GM21526 (cell line): ENCODE data around the gene ILDR2.
A peak's percentile ranks its signal among the peaks of the same experiment; 100 is the strongest.

Source experiments
- ATAC-seq: cut with Tn5 transposase; IDR thresholded peaks from one replicate; pipeline ENCODE4 v1.9.1; 2021; ENCODE audit warnings: moderate library complexity; ENCODE audit not compliant: unreplicated experiment, low FRiP score

Gene ILDR2

DNA sequence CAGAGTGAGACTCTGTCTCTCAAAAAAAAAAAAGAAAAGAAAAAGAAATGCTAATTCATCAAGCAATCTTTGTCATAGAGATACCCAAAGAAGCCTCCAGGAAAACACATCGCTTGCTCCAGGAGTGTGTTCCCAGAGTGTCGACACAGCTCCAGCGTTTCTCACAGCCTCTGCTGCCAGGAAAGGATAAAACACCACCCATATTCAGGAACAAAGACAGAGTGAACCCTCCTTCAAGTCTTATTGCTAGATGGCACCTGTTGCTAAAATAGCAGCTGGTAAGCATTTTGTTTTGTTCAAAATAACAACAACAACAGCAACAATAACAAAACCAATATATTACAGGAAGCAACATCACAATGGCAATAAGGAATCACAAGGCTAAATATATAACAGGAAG lies 3.1 kb downstream of the ILDR2 start:
- no peak for ATAC-seq

DNA sequence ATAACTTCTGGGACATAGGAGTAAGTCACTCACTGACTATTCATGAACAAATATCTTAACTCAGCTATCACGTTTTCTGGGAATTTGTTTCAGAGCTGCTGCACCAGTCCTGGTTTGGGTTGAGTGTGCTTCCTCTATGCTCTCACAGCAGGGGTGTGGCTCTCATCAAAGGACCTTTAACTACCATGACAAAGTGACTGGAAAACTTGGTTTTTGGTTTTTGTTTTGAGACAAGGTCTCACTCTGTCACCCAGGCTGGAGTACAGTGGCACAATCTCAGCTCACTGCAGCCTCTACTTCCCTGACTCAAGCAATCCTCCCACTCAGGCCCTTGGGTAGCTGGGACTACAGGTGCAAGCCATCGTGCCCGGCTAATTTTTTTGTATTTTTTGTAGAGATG lies 4.1 kb downstream of the ILDR2 start:
- ATAC-seq, result no peak

DNA sequence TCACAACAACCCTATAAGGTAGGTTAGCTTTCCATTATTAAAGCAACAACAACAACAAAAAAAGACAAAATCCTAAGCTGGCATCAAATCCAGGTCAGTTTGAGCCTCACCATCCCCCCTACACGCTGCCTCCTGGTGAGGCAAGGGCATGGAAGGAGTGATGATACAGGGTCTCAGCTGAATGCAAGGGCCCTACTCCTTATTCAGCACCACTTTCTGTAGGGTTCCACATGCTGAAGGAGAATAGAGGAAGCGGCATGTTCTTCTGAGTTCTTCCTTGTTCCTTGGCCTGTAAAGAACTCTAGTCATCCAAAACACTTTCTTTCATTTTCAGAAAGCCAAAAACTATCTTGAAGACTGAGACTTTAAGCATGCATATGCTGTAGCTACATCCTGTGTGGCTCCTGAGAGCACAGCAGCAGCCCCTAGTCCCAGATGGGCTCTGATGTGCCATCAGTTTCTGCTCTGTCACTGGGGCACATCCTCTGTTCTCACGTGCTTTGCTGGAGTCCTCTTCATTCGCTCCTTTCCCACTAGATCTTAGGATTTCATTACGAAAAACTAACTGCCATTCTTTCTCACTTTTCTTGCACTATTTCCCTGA lies 6.2 kb downstream of the ILDR2 start:
- peak; percentile 64 for ATAC-seq

DNA sequence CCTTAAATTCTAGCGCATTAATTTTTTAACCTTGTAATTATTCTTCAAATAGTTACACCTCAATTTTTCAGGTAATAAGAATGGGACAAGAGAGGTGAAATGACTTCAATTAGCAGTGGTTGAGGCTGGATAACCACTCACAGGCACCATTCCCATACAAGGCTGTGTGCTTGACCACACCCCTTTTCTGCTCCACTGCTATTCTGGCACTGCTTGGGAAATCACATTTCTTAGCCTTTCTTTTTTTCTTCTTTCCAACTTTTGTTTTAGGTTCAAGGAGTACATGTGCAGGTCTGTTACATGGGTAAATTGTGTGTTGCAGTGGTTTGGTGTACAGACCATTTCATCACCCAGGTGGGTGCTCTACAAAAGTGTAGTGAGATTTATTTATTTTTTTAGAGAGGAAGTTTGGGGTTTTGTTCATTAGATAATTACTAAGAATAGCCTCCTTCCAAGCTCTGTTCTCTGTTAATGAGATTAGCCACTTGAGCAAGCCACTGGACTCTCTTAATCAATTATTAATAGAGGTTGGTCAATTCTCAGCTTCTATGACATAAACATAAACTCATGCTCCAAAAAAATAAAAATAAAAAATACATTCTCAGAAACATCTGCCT lies 14.4 kb downstream of the ILDR2 start:
- ATAC-seq, result no peak

DNA sequence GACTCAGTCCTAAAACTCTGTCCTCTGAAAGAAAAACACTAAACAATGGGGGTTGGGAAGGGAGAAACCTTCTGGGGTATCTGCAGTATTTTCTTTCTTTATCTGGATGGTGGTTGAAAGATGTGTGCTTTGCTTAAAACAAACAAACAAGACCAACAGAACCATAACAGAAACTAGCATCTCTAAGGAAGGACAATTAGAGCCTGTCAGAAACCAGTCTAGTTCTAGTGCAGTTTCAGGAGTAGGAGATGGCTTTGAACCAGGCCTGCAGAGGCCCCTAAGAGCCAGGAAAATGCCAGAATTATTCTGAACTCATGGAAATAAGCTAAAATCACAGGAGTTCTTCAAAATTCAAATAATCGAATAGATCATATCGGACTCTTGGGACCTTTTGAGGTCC lies 18.5 kb downstream of the ILDR2 start:
- no peak for ATAC-seq

DNA sequence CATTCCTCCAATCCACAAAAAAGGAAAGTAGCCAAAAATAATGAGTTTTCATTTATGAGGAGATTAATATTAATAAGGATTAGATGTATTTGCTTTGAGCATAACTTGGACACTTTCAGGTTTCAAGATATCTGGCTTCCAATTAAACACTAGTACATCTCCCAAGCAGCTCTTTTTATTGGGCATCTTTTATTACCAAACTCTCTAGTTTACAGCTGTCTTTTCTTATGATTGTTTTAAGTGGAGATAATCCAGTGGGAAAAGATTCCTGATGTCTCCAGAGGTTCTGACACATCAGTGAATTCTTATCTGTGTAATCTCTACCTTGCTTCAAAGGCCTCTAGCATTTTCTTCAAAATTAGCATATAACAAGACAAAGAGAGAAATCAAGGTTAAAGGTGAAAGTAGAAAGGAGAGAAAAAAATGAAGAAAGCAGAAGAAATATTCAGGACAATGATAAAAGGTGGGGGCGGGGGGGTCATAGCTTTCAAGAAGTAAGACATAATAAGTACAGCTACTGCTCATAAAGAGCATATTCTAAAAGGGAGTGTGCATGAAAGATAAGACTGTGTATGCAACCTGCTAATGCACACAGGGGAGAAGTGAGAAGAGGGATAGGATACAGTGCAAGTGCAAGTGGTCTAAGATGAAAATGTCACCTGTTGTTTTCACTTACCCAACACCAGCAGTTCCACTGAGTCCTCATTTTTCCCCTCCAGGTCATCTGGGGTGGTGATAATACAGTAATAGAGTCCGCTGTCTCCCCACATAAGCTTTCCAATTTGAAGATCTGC lies 19.1 kb downstream of the ILDR2 start:
- no peak for ATAC-seq

DNA sequence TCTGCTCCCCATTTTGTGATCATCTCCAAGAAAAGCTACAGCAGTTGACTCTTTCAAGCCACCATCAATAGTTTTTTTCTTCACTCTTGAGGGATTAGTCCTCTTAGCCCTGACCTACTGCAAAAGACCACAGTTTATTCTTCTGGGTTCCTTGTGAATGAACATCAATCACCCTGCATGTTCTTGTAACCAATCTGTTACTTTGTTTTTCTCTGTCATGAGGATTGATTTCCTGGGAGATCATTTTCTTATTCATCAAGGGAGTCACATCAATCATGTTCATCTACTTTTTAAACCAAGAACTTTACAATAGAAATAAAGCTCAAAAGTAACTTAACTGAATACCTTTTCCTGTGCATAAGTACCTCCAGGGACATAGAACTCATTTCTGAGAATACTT lies 21.8 kb downstream of the ILDR2 start:
- ATAC-seq, result no peak

DNA sequence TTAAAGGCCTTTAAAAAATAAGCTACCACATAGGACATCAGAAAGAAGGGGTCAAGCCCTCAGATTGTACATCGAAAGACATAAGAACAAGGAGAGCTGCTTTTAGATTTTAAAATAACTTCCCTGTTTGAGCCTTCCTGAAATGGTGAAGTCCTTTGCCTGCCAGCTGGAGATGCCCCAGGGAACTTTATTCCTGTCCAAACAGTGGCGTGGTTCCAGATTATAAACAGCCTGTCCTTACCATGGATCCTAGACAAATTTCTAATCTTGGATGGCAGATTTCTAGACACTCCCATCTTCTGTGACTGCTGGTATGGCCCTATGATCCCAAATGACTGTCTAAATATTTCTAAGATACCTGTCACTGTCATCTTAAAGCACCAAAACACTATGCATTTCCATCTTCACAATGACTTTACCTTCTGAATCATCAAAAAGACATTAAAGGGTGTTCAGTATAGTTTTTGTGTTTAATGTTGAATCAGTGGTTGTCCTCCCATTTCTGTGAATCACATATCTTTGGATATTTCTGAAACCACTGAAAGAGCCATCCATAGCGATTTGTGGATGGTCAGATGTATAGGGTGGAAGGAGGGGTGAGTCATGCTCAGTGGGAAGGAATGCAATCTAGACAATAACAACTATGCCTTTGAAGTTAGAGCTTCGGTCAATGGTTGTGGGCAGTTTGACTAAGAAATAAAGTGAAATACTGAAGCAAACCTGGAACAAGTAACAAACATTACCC lies 23.2 kb downstream of the ILDR2 start:
- ATAC-seq, result no peak

DNA sequence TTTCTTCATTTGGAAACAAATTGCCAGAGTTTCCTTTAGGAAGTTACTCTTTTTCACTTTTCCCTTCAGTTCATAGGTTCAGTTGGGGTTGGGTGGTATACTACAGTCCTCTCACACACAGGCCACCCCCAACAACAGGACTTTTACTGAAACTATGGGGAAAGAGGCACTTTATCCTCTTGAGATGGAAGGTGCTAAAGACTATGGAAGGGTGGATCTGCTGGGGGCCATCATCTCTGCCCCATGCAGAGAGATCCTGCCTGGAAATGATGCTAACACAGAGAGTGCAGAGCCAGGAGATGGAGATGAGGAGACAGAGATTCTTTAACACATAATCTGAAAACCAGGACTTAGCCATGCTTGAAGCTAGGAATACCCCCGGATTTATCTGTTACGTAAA lies 24.3 kb downstream of the ILDR2 start:
- no peak for ATAC-seq

DNA sequence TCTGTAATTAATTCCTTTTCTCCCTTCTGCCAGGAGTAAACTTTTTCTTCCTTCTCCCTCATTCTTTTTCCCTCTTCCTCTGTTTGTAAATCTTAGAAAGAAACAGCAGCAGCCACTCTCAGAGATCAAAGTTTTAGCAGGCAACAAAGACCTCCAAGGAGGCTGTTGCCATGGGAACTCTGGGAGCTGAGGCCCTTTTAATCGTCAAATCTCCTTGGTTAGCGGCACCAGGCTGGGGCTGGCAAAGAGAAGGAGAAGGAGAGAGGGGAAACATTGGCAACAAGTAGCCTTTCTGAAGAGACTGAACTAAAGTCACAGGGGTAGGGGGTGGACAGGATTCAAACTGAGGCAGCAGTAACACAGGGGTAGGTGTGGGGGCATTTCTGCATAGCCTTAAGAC lies 25.2 kb downstream of the ILDR2 start:
- ATAC-seq, result no peak

DNA sequence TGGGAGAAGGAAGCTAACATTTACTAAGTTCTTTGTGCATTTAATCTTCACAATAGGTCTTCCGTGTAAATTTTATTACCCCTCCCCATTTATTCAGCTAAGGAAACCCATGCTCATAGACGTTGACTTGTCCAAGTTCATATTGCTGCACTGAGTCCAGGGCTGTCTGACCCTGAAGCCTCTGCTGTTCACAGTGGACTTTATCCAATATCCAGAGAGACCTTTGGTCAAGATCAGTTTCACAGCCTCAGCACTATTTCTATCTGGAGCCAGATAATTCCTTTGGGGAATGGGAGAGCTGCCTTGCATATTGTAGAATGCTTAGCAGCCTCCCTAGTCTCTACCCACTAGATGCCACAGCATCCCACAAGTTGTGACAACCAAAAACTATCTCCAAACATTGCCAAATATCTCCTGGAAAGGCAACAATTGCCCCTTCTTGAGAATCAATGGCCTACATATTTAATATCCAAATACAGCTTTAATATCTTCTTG lies 26.4 kb downstream of the ILDR2 start:
- no peak for ATAC-seq

DNA sequence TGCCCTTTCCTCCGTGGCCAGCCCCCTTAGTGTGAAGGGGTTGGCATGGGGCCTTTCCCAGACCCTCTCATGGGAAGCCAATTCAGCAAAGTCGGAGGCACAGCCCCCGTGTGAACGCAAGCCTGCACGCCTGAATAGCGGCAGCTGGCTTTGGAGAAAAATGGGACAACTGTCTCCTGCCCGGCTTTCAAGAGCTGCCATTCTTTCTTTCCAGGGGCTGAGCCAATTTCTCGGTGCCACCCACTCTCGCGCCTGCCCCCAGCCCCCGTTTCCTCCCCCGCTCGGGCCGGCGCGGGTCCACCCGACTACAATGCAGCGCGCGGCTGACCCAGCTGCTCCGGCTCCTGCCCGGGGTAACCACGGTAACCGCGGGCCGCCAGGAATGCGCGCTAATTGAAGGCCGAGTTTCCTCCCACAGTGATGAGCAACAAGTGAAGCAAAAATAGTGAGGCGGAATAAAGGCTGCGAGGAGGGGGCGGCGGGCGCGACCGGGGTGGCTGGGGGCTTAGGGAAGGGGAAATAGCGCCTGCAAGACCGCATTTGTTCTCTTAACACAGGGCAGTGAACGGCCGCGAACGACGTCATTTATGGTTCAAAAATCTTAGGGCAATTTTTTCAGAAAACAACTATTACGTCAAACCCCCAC lies 27.8 kb downstream of the ILDR2 start:
- no peak for ATAC-seq

DNA sequence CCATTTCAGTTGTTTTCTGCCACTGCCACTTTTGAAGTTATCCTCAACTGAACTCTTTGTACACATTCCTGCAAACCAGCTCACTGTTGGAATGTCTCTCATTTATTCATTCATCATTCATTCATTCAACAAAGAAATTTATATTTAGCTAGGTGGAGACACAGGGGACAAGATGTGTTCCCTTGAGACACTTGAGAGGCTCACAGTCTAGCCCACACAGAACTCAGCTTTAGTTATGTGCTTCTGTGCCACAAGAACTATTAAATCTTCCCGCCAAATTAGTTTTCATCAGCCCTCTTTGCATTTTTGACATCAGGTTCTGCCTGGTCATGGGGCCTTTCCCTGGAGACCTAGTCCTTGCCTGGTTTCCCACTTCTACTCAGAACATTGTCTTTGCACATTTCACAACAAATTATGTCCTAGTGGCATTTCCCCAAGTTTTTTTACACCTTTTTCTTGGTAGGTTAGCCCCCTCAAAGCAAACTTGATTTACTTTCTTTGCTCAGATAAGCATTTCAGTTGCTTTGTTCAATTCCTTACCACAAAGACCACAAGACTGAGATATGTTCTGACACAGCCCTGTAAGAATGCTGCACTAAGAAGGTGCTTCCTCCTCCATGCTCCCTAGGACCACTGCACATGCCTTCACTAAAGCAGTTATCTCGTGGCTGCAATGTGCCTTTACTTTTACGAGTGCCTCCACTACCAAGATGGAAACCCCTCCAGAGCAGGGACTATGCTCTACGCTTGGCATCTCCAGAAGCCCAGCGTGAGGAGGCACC lies 31.0 kb downstream of the ILDR2 start:
- no peak for ATAC-seq

DNA sequence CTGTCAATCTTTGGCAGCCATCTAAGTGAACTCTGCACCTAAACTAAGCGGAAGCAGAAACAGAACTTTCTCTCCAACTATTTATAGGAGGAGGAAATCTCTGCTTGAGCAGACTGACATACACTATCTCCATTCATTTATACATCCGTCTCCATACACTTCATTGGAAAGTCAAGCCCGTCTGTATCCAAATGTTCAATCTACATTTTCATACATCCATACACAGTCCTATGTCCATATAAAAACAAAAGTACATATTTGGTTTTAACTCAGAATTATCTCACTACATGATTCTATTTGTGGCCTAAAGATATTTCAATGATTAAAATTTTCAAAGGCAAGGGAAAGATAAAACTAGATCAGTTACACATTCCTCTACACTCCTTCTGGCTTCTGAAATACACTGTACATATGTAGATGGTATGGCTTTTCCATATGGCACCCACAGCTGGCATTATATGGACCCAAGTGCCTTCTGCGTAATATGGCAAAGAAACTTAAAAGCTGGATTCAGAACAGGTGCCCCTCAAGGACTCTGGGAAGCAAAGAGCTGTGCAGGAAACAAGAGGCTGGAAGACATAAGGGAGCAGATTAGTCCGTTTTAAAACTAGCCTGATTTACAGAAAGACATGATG lies 35.5 kb downstream of the ILDR2 start:
- no peak for ATAC-seq

DNA sequence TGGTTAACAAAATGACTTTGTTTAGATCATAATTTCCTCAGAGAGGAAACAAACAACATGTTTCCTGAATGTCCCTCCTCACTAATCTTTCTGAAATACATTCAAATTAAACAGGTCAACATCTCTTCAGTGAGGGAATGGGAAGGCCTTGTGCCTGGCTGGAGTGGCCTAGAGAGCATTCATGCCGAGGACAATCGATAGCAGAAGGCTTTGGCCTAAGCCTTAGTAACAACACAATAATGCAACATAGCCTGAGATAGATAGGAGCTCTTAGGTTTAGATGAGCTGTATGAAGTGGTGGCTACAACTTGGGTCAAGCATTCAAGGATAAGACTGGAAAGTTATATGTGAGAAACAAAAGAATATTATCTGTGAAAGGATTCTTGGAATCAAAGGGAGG lies 37.4 kb downstream of the ILDR2 start:
- no peak for ATAC-seq

DNA sequence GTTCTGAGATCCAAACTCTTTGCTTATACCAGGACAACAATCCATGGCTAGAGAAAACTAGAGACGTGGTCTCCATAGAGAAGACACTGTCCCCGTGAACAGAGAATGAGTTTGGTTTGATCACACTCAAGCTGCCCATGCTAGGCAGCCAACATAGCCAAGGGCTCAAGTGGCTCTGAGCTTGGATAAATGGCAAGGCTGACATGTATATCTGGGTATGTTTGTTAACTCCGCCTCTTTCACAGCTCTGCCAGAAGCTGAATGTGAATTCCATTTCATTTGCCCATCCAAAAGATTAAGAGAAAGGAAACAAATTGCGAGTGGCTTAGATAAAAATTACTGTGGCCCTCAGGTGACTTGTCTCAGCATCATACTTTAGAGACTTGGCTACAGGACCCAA lies 38.0 kb downstream of the ILDR2 start:
- ATAC-seq, result no peak

DNA sequence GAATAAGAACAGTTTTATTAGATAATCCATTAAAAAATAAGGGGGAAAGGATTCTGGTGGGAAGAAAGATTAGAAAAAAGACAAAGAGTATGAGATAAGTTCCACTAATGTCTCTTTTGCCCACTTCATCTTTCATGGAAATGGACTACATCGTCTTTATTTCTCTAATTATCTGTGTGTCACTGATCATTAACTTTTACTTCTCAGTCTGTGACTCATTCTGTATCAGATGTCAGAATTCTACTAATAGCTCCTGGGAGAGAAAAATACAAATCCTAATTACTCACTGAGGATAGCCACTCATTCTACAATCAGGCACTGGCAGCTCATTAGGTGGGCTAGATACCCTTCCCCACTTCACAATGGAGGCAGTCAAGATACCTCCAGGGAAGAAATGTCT lies 41.7 kb downstream of the ILDR2 start:
- ATAC-seq, result no peak

DNA sequence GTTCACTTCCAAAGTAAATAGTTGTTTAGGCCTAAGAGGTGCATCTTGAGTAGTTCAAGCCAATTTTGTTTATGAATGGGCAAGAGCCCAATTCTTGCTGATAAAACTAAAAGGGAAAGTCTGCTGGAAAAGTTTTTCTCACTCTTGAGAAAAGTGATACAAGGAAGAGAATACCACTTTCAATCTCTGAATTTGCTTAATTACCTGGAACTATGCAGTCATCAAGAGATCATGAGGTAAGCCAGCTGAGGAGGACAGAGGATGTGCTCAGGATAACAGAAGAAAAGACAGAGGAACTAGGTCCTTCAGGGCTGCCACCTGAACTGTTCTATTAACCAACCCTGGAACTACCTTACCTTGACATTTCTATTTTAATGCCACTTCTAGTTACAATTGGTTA lies 42.2 kb downstream of the ILDR2 start:
- ATAC-seq, result no peak

DNA sequence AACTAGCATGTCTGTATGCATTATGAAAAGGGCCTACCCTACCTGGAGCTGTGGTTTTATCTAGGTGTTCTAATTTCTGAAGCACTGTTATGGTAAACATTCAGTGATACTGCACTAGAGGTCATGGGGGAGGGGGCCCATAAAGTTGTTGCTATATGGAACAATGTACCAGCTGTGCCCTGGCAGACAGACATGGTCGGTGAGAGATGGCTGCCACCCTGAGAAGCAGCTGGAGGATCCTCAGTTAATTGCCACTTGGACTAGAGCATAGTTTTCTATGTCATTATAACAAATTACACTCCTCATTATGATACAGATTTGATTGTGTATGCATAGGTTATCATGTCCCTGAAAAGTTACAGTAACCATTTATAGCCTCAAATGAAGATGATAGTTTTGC lies 45.4 kb downstream of the ILDR2 start:
- ATAC-seq, result no peak
